GM10266 (cell line): ENCODE measurements around the gene OXER1.
A peak's percentile ranks its signal among the peaks of the same experiment; 100 is the strongest.

Source experiments
- DNase-seq: peaks from one replicate; pipeline ENCODE4 v3.0.0; 2012; ENCODE audit errors: extremely low spot score
- TF ChIP-seq, protein P1 (sequence below): IDR thresholded peaks from 2 replicates; pipeline ENCODE4 v1.5.1; 2012; ENCODE audit warnings: mild to moderate bottlenecking, low read depth; ENCODE audit not compliant: control insufficient read depth, insufficient read depth; ENCODE audit errors: missing control alignments

OXER1 gene

GRCh38 chr2:42781181-42781580 is 17.2 kb upstream of the OXER1 start:
- DNase-seq: no peak
- TF ChIP-seq, protein P1, sequence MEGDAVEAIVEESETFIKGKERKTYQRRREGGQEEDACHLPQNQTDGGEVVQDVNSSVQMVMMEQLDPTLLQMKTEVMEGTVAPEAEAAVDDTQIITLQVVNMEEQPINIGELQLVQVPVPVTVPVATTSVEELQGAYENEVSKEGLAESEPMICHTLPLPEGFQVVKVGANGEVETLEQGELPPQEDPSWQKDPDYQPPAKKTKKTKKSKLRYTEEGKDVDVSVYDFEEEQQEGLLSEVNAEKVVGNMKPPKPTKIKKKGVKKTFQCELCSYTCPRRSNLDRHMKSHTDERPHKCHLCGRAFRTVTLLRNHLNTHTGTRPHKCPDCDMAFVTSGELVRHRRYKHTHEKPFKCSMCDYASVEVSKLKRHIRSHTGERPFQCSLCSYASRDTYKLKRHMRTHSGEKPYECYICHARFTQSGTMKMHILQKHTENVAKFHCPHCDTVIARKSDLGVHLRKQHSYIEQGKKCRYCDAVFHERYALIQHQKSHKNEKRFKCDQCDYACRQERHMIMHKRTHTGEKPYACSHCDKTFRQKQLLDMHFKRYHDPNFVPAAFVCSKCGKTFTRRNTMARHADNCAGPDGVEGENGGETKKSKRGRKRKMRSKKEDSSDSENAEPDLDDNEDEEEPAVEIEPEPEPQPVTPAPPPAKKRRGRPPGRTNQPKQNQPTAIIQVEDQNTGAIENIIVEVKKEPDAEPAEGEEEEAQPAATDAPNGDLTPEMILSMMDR: no peak

DNA sequence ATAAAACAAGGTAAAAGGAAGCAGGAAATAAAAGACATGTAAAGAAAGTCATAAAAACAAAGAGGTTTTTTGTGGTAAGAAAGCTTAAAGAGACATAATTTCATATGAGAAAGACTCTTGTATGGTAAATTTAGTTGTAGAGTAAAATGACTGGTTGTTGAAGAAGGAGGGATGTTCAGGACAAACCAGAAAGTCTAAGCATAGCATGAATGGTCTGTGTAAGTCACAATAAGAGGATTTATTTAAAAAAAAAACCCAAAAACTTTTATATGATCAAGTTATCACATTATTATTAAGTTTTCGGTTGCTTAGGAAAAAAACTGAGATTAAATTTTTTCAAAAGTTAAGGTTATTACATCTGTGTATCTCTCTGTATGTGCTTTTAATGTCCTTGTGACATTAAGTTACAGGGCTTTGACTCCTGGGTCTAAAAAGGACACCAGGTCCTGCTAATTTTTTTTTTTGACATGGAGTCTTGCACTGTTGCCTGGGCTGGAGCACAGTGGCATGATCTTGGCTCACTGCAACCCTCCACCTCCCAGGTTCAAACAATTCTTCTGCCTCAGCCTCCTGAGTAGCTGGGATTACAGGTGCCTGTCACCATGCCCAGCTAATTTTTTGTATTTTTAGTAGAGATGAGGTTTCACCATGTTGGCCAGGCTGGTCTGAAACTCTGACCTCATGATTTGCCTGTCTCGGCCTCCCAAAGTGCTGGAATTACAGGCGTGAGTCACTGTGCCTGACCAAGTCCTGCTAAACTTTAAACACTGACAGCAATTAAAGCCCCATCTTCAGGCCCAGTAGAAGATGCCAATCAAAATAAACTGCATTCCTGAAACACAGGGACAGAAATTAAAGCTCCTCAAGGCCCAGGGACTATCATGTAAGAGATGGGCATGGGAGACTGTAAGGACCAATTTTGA is 14.2 kb upstream of the OXER1 start:
- DNase-seq: no peak
- TF ChIP-seq, protein P1: no peak

DNA sequence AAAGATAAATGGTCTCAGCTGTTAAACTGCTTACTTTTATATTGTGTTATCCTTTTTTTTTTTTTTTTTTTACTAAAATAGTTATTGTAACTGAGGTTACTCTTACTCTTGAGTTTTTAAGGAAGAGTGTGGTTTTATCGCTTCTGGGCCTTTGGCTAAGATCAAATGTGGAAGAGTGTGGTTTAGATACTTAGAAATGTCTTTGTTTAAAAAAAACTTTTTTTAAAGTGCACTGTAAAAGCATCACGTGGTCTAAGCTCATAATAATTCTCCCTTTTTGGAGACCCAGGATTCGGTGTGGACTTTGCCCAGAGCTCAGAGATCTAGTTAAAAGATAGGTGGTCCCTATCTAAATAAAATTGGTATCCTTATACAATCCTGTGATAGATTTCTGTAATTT is 11.9 kb upstream of the OXER1 start:
- no peak for DNase-seq
- TF ChIP-seq, protein P1: no peak

GRCh38 chr2:42775186-42775585 is 11.3 kb upstream of the OXER1 start:
- peak; percentile 45 for DNase-seq
- TF ChIP-seq, protein P1: no peak

DNA sequence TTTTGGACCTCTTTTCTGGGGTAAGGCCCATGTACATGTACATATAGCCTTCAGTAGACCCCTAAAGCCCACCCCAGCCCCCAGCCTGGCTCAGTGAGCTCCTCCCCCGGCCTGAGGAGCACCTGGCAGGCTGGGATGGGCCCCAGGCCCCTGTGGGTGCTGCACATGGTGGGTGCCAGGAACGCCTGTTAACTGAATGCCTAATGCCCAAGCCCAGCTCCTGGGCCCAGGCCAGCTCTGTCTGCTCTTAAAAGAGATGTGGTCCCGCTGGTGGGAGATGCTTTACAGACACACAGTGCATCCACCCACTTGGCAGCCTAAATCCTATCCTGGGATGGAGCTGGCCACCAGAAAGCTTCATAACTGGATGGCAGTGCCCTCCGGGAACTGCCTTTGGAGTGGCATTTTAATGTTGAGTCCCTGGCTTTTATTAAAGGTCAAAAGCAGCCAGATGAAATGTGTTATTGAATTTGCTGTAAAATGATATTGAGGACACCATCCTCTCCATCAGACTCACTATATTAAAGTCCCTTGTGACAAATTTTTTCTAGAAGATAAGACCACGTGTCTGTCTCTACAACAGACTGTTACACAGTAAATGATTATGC is 7.7 kb upstream of the OXER1 start:
- TF ChIP-seq, protein P1: no peak
- no peak for DNase-seq

DNA sequence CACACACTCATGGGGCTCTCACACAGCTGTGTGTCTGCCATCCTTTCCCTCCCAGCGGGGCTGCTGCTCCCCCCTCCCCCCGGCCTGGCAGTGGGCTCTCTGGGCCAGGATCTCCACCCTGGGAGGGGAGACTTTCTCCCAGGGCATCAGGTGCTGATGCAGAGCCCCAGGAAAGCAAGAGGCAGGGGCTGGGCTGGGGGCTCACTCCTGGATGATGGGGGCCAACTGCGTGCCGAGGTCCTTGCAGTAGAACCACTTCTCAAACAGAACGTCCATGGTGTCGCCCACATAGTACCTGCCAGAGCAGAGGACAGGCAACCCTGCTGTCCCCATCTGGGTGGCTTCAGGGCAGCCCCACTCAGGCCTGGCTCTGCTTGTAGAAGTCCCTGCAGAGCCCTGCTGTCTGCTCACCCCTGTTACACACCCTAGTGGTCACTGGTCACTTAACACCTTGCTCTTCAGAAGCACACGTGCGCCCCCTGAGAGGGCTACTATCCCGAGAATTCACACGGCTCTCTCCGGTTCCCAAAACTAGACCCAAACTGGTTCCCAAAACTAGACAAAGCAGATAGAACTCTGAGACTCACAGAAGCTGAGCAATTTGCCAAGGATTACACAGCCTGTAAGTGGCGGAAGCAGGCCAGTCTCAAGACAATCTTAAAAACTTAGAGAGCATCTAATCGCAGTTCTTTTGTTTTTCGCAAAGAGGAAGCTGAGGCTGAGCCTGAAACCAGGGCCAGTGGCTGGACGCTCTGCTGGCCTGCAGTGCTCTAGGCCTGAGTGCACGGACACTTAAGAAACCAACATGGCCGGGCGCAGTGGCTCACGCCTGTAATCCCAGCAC is 6.6 kb upstream of the OXER1 start:
- peak; percentile 57 for DNase-seq
- TF ChIP-seq, protein P1: peak; percentile 56
